Measurements from ENCODE around the gene TSPAN9.

TSPAN9 gene

DNA sequence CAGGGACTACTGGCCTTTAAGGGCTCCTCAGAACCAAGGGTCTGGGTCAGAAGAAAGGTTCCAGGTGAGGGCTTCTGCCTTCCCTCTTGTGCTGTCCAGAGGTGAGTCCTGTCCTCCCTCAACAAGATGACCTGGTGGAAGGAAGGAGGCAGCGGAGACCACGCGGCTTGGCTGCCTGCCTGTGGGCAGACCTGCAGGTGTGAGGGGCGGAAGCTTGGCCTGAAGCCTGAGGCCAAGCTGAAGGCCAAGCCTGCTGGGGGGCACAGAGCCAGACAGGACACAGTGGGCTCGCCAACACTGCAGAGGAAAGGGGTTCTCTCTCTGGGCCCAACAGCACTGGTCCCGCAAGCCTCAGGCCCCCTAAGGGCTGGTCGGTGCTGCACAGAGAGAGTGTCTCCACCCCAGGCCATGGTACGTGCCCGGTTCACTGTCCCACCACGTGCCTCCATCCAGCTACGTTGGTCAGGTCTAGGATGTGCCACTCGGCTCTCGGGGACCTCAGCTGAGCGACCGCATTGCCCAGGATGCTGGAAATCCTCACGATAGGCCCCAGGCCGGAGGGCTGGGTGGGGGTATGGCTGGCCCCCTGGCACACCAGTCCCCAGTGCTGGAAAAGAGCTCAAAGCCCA is 243.8 kb downstream of the TSPAN9 start:
- no peak for DNase-seq (ENCODE audit: insufficient read length, low spot score)
- no peak for FAIRE-seq

- FAIRE-seq (no peak), DNase-seq (ENCODE audit: insufficient read length, low spot score) (no peak)
Observed at GRCh38 chr12:3321881-3322280, 244.7 kb downstream of the TSPAN9 start.

GRCh38 chr12:3323002-3323685 is 246.0 kb downstream of the TSPAN9 start:
- DNase-seq (ENCODE audit: insufficient read length, low spot score) (no peak), FAIRE-seq (no peak)

DNA sequence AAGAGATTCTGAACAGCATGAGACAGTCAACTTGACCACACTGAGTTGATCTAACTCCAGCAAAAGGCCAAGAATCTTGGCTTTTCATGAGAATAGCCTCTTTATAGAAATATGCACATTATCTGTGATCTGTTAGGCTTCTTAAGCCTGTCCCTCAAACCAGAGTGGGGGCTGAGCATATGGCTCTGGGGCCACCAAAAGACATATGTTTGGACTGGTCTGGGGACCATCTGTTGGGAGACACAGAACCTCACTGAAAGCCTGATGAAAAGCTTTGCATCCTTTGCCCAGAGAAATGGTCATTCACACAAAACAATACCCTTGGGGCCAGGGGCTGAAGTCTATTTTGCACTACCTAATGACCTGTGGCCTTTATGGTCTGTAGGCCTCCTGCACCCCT is 248.6 kb downstream of the TSPAN9 start:
- FAIRE-seq (no peak), DNase-seq (ENCODE audit: insufficient read length, low spot score) (no peak)

DNA sequence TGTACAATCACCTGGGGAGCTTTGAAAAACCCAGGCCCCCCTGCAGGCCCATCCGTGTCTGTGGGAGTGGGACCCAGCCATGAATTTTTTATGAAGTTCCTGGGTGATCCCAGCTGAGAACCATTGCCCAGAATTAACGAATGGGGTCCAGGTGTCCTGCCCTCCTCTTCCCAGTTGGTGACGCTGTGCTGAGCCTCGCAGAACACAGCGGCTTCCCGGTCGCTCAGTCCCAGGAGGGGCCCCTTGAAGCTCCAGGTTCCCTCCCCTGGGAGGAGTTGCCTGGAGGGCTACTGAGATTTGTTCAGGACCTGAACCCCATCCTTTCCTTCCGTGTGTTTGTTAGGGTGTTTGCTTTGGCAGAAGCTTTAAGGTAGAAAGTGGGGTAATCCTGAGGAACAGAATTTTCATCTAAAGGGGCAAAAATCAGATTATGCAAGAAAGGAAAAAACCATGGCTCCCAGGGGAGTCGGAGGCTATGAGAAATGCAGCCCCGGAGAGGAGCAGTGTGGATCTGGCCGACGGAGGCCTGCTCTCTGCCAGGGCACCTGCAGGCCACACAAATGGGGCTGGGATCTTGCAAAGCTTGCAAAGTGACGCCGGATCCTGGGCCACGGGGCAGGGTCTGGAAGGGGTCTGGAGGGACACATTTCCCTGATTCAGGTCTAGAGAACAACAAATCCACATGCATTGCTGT is 249.1 kb downstream of the TSPAN9 start:
- DNase-seq (ENCODE audit: insufficient read length, low spot score), result no peak
- FAIRE-seq, result no peak

- DNase-seq (ENCODE audit: insufficient read length, low spot score), result no peak
- FAIRE-seq, result no peak
Observed at GRCh38 chr12:3326850-3327780, 249.9 kb downstream of the TSPAN9 start.

DNA sequence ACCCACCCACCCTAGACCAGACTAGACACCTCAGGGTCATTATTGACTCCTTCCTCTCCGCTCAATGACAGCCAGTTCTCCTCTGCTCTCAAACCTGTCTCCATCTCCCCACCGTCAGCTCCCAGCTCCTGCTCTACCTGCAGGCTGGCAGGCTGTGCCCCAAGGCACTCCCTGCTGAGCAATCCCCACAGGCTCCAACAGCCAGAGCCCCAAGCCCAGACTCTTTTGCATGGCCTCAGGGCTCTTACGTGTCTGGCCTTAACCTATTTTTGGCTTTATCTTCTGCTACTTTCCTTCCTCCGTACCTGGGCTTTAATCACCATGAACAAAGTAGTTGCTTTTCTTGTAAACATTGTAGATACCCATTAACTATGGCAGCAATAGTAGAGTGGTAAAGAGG is 250.9 kb downstream of the TSPAN9 start:
- DNase-seq (ENCODE audit: insufficient read length, low spot score), result no peak
- no peak for FAIRE-seq

- DNase-seq (ENCODE audit: insufficient read length, low spot score) (no peak), FAIRE-seq (no peak)
Observed at GRCh38 chr12:3328571-3328970, 251.4 kb downstream of the TSPAN9 start.

- FAIRE-seq, result no peak
Observed at GRCh38 chr12:3329361-3329760, 252.2 kb downstream of the TSPAN9 start.

DNA sequence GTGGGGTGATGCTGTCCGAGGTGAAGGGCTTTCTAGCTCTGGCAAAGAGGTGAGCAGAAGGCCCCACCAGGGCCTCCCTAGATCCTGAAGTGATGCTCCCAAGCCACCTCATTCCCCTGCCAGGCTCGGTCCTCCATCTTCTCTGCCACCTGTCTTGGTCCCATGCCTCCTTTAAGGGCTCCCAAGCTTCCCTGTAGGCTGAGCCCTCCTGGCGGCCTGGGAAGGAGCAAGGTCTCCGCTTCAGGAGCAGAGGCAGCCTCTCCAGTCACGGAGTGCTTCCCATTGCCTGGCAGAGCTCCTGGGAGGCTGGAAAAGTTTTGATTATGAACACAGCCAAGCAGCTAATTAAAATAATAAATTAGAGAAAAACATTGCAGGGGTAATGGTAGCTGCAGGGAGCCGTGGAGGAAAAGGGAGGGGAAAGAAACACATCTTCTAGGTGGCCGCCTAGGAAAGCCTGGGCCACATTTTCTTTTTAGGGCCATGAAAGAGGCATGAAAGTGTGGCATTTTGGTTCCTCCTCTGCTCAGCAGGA is 253.9 kb downstream of the TSPAN9 start:
- no peak for FAIRE-seq
- no peak for DNase-seq (ENCODE audit: insufficient read length, low spot score)

More at GRCh38 chr12:3329361-3329760, 252.2 kb downstream of the TSPAN9 start:
- no peak for DNase-seq (ENCODE audit: insufficient read length, low spot score)

DNA sequence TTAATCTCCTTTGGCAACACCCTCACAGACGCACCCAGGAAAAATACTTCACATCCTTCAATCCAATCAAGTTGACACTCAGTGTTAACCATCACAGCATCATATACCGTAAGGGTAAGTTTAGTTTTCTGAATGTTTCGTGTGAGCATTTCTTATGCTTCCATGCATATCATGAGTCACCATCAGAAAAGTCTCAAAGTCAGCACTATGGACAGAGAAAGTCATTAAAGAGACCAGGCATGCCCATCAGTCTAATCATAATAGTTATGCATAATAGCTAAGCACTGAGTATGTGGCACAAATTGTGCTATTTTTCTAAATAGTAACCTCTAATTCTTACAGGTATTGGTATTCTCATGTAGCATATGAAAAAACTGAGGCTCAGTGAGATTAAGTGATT is 255.0 kb downstream of the TSPAN9 start:
- FAIRE-seq, result no peak
- DNase-seq (ENCODE audit: insufficient read length, low spot score), result no peak

- DNase-seq (ENCODE audit: insufficient read length, low spot score), result no peak
- FAIRE-seq, result no peak
Observed at GRCh38 chr12:3333583-3333982, 256.4 kb downstream of the TSPAN9 start.

DNA sequence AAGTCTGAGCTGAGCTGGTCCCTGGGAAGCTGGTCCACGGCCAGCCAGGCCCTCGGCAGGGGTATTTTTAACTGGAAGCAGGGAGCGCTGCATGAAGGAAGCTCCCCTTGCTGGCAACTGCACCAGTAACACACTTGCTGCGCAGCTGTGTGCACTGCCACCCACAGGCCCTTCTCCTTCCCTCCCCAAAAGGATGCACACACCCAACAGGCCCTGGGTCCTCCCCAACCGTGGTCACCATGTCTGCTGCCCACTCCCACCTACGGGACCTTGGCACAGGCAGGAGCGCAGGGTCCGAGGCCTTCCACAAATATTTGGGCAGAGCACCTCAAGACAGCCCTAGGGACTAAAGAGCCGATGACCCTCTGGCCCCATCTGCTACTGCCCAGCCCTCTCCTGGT is 256.8 kb downstream of the TSPAN9 start:
- DNase-seq (ENCODE audit: insufficient read length, low spot score) (no peak), FAIRE-seq (no peak)

DNA sequence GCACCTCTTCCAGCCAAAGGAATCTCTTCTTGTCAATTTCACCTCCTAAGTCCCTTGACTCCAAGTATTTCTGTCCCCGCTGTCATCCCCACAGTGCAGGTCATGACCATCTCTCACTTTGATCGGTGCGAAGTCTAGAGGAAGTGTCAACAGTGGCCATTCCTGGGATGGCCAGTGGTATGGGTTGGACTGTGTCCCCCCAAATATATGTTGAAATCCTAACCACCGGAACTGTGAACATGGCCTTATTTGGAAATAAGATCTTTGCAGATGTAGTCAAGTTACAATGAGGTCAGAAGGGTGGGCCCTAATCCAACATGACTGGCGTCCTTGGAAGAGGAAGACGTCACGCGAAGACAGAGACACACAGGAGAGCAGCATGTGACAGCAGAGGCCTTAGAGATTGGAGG is 257.9 kb downstream of the TSPAN9 start:
- FAIRE-seq, result no peak

More for the DNA sequence above, 257.9 kb downstream of the TSPAN9 start:
- DNase-seq (ENCODE audit: insufficient read length, low spot score), result no peak

All from GM19239 (cell line).